Astrocyte (in vitro differentiated cells and primary cell): Measurements from ENCODE around the gene SPATA45. TPM values are rescaled to one million over a fixed set of nuclear protein-coding genes. Genes with fewer than 3 reads are reported as not detected.

Source experiments
- total RNA-seq: library from RNA; stranded (reverse); gene quantifications from 2 replicates; pipeline ENCODE4 v1.2.1, GENCODE V29; 2021

SPATA45 gene
- total RNA-seq, 1 donor from 2014 or later = not detected

Other genes with a start within 250 kb of the SPATA45 start
- gene ATF3, start 238.9 kb downstream of the SPATA45 start, total RNA-seq = 72.5 and 87.6 TPM in 2 replicates
- 1.9 and 2.5 TPM in 2 replicates for gene BATF3, start 147.8 kb downstream of the SPATA45 start, total RNA-seq
- gene NSL1, start 55.9 kb downstream of the SPATA45 start, total RNA-seq = 22.6 and 24.6 TPM in 2 replicates
- 7.1 and 8.6 TPM in 2 replicates for gene TATDN3, start 55.8 kb downstream of the SPATA45 start, total RNA-seq
- 8.1 and 9.3 TPM in 2 replicates for gene FLVCR1, start 10.6 kb upstream of the SPATA45 start, total RNA-seq
- 7.1 and 10.0 TPM in 2 replicates for gene VASH2, start 102.9 kb upstream of the SPATA45 start, total RNA-seq
- gene ANGEL2, start 168.2 kb upstream of the SPATA45 start, total RNA-seq = 21.4 and 21.6 TPM in 2 replicates
- 22.4 and 25.6 TPM in 2 replicates for gene RPS6KC1, start 203.6 kb upstream of the SPATA45 start, total RNA-seq